ENCODE data around the gene TTC24. TPM values are rescaled to one million over a fixed set of nuclear protein-coding genes. Genes with fewer than 3 reads are reported as not detected.

Gene TTC24
- total and polyA plus RNA-seq, 4 donors: 0.12 to 0.31 (median 0.23) TPM; not detected in 1

GRCh38 chr1:156547982-156548381 lies 31.5 kb upstream of the TTC24 start:
- H3K4me3 ChIP-seq: no peak overlapping the region
- 94 to 96% methylated on average over 9 of the region's 9 CpGs for WGBS, 2 donors

GRCh38 chr1:156549390-156549789 lies 30.1 kb upstream of the TTC24 start:
- no peak overlapping the region for H3K27ac ChIP-seq (ENCODE audit: low read depth in 1 of 2, low read length in 1 of 2)
- DNase-seq (no peak), ATAC-seq (ENCODE audit: insufficient read depth, low FRiP score) (no peak)
- H3K27me3 ChIP-seq (ENCODE audit: control insufficient read depth in 3 of 3, insufficient read depth in 3 of 3, low read length in 2 of 3): no peaks in the 10 kb centered on the region
- TF ChIP-seq CTCF (IDR thresholded peaks at IDR 0.05; ENCODE audit: control extremely low read depth, extremely low read depth): no peak
- no peak overlapping the region for H3K4me3 ChIP-seq
- no peaks in the 10 kb centered on the region for H3K4me1 ChIP-seq (ENCODE audit: control insufficient read depth in 5 of 5, insufficient read depth in 5 of 5, low read length in 5 of 5)
- 75 to 82% methylated on average over 2 of the region's 2 CpGs for WGBS, 2 donors
- H3K36me3 ChIP-seq (ENCODE audit: control insufficient read depth in 4 of 4, insufficient read depth in 4 of 4, low read length in 4 of 4): peaks cover 0 to 6% (median 0%) of the 10 kb centered on the region in 4 donors
- no peaks in the 10 kb centered on the region for H3K9me3 ChIP-seq (ENCODE audit: control insufficient read depth in 4 of 4, insufficient read depth in 3 of 4, low read length in 3 of 4)
- no peak overlapping the region for H3K9ac ChIP-seq (ENCODE audit: insufficient read depth in 1 of 2, low read length in 2 of 2)

More at GRCh38 chr1:156547982-156548381, 31.5 kb upstream of the TTC24 start:
- no peak for DNase-seq
- TF ChIP-seq CTCF (IDR thresholded peaks at IDR 0.05; ENCODE audit: control extremely low read depth, extremely low read depth): no peak
- no peak for ATAC-seq (ENCODE audit: insufficient read depth, low FRiP score)
- Histone ChIP-seq H3K36me3 (ENCODE audit: control insufficient read depth in 4 of 4, insufficient read depth in 4 of 4, low read length in 4 of 4) (peaks cover 0 to 6% (median 0%) of the 10 kb centered on the region in 4 donors), H3K9ac (ENCODE audit: insufficient read depth in 1 of 2, low read length in 2 of 2) (no peak overlapping the region), H3K9me3 (ENCODE audit: control insufficient read depth in 4 of 4, insufficient read depth in 3 of 4, low read length in 3 of 4) (no peaks in the 10 kb centered on the region), H3K27me3 (ENCODE audit: control insufficient read depth in 3 of 3, insufficient read depth in 3 of 3, low read length in 2 of 3) (no peaks in the 10 kb centered on the region), H3K27ac (ENCODE audit: low read depth in 1 of 2, low read length in 1 of 2) (no peak overlapping the region), H3K4me1 (ENCODE audit: control insufficient read depth in 5 of 5, insufficient read depth in 5 of 5, low read length in 5 of 5) (no peaks in the 10 kb centered on the region)

- Histone ChIP-seq H3K27ac (ENCODE audit: low read depth in 1 of 2, low read length in 1 of 2) (no peak overlapping the region), H3K36me3 (ENCODE audit: control insufficient read depth in 4 of 4, insufficient read depth in 4 of 4, low read length in 4 of 4) (peaks cover 0 to 6% (median 0%) of the 10 kb centered on the region in 4 donors), H3K4me1 (ENCODE audit: control insufficient read depth in 5 of 5, insufficient read depth in 5 of 5, low read length in 5 of 5) (no peaks in the 10 kb centered on the region), H3K9ac (ENCODE audit: insufficient read depth in 1 of 2, low read length in 2 of 2) (no peak overlapping the region), H3K27me3 (ENCODE audit: control insufficient read depth in 3 of 3, insufficient read depth in 3 of 3, low read length in 2 of 3) (no peaks in the 10 kb centered on the region), H3K9me3 (ENCODE audit: control insufficient read depth in 4 of 4, insufficient read depth in 3 of 4, low read length in 3 of 4) (no peaks in the 10 kb centered on the region), H3K4me3 (no peak overlapping the region)
- no peak for ATAC-seq (ENCODE audit: insufficient read depth, low FRiP score)
- 85 to 100% methylated on average over 1 of the region's 1 CpG for WGBS, 2 donors
- no peak for DNase-seq
- no peak for TF ChIP-seq CTCF (IDR thresholded peaks at IDR 0.05; ENCODE audit: control extremely low read depth, extremely low read depth)
These were observed 29.7 kb upstream of the TTC24 start for GRCh38 chr1:156549831-156550230.

GRCh38 chr1:156550346-156550745 lies 29.2 kb upstream of the TTC24 start:
- Histone ChIP-seq H3K9me3 (ENCODE audit: control insufficient read depth in 4 of 4, insufficient read depth in 3 of 4, low read length in 3 of 4) (no peaks in the 10 kb centered on the region), H3K27ac (ENCODE audit: low read depth in 1 of 2, low read length in 1 of 2) (no peak overlapping the region), H3K36me3 (ENCODE audit: control insufficient read depth in 4 of 4, insufficient read depth in 4 of 4, low read length in 4 of 4) (peaks cover 0 to 6% (median 0%) of the 10 kb centered on the region in 4 donors), H3K9ac (ENCODE audit: insufficient read depth in 1 of 2, low read length in 2 of 2) (no peak overlapping the region), H3K27me3 (ENCODE audit: control insufficient read depth in 3 of 3, insufficient read depth in 3 of 3, low read length in 2 of 3) (no peaks in the 10 kb centered on the region), H3K4me3 (no peak overlapping the region), H3K4me1 (ENCODE audit: control insufficient read depth in 5 of 5, insufficient read depth in 5 of 5, low read length in 5 of 5) (no peaks in the 10 kb centered on the region)
- ATAC-seq (ENCODE audit: insufficient read depth, low FRiP score): no peak
- no peak for TF ChIP-seq CTCF (IDR thresholded peaks at IDR 0.05; ENCODE audit: control extremely low read depth, extremely low read depth)
- no peak for DNase-seq
- WGBS, 2 donors: 78 to 90% methylated on average over 5 of the region's 5 CpGs
